Activated CD4-positive, alpha-beta T cell treated with anti-CD3 and anti-CD28 coated beads for 36 hours (primary cell): ENCODE results near the gene SIGLEC6. TPM values are rescaled to one million over a fixed set of nuclear protein-coding genes. Genes with fewer than 3 reads are reported as not detected.
A peak's percentile ranks its signal among the peaks of the same experiment; 100 is the strongest.

ENCODE experiments used
- ATAC-seq: fragments of 200-7000 bp; cut with Tn5 transposase; one replicate; pipeline ENCODE4 v1.10.0; 2021; ENCODE audit warnings: mild to moderate bottlenecking, moderate library complexity
- CTCF ChIA-PET: fragments of 350-600 bp; sonication (Branson Sonifier 250); formaldehyde crosslinking; loops from one replicate; lab custom pipeline; 2021; ENCODE audit warnings: antibody characterized with exemption; lab: Charles Lee
- POLR2A ChIA-PET: fragments of 350-600 bp; sonication (Branson Sonifier 250); formaldehyde crosslinking; loops from one replicate; lab custom pipeline; 2021; ENCODE audit warnings: antibody characterized with exemption, inconsistent platforms; lab: Charles Lee
- DNase-seq: peaks from one replicate; pipeline ENCODE4 v3.0.0-alpha.2; 2020
- H3K27ac Mint-ChIP-seq: one replicate; pipeline ENCODE4 v1.8.0; 2021; ENCODE audit warnings: mixed read lengths
- H3K27me3 Mint-ChIP-seq: one replicate; pipeline ENCODE4 v1.8.0; 2021; ENCODE audit warnings: mixed read lengths
- H3K36me3 Mint-ChIP-seq: one replicate; pipeline ENCODE4 v1.8.0; 2021; ENCODE audit warnings: low read depth, mixed read lengths
- H3K4me1 Mint-ChIP-seq: one replicate; pipeline ENCODE4 v1.8.0; 2021; ENCODE audit warnings: mixed read lengths
- H3K4me3 Mint-ChIP-seq: one replicate; pipeline ENCODE4 v1.8.0; 2021; ENCODE audit warnings: mild to moderate bottlenecking, moderate library complexity, mixed read lengths
- H3K9me3 Mint-ChIP-seq: one replicate; pipeline ENCODE4 v1.8.0; 2021; ENCODE audit warnings: low read depth, mixed read lengths
- intact Hi-C, 2 experiments: fragments of 100-400 bp; cut with DNase I in 1 of 2; cut with micrococcal nuclease in 1 of 2; formaldehyde crosslinking; loops; one replicate each; pipeline versions ENCODE4 v1.14.2 to v1.15.1; 2022 to 2024; cut with DNase I, micrococcal nuclease
- total RNA-seq, 2 experiments: library from RNA; stranded (reverse); gene quantifications; one replicate each; pipeline ENCODE4 v1.2.3, GENCODE V29; 2021

The SIGLEC6 gene
- total RNA-seq, 2 experiments from 2014 or later = not detected

GRCh38 chr19:51529301-51529700 lies 2.2 kb downstream of the SIGLEC6 start:
- DNase-seq = no peak
- Mint-ChIP-seq H3K4me3 (no peak overlapping the region), H3K36me3 (no peaks in the 10 kb centered on the region), H3K9me3 (no peaks in the 10 kb centered on the region), H3K27ac (no peak overlapping the region), H3K27me3 (peaks cover 37% of the 10 kb centered on the region), H3K4me1 (peaks cover 9% of the 10 kb centered on the region)
- CTCF ChIA-PET = no interaction called here
- intact Hi-C loops = no loop called here
- POLR2A ChIA-PET = no interaction called here
- no peak for ATAC-seq

DNA sequence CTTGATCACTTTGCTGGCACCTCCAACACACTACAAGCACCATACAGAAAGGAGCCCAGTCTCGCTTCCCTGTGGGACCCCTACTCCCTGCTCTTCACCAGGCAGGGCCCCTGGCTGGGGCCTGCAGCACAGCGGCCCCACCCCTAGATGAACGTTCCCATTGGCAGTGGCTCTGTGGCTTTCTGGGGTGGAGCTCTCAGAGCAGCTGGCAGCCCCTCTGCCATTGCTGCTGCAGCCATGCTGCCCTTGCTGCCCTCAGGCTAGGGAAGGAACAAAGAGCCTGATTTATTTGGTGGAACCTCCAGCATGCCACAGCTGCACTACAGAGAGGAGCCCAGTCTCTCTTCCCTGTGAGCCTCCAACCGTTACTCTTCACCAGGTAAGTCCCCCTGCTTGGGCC lies 5.8 kb downstream of the SIGLEC6 start:
- CTCF ChIA-PET = interaction anchor here (0.7 to 1.1 kb wide), 2 partner anchors 52 to 131 kb away, joined by 3 read pairs; no protein-coding TSS in a partner anchor
- ATAC-seq = no peak
- Mint-ChIP-seq H3K4me1 (peaks cover 4% of the 10 kb centered on the region), H3K9me3 (no peaks in the 10 kb centered on the region), H3K4me3 (no peak overlapping the region), H3K27ac (no peak overlapping the region), H3K36me3 (no peaks in the 10 kb centered on the region), H3K27me3 (peaks cover 22% of the 10 kb centered on the region)
- no peak for DNase-seq
- intact Hi-C loops = no loop called here
- POLR2A ChIA-PET = no interaction called here

DNA sequence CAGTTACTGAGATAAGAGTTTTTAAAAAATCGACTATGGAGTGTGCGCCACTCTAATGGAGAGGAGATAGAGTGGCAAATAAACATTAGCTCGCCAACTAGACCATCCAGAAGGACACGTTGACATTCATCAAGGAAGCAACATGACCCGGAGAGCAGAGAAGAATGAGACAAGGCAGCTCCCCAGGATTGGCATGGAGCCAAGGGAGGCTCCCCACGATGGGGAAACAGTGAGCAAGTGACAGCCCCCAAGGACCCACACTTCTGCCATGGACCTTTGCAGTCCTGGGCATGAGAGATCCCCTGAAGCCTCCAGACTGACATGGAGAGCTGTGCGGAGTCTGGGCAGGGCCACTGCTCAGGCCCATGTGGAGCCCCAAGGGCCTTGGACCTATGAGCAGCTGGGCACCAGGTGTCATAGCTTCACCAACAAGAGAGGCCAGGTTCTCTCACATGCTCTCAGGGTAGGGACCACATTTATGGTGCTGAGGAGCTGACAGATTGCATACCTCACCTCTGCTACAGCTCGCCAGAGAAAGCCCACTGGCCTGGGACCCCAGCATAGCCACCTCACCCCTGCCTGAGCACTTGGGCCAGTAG lies 6.7 kb downstream of the SIGLEC6 start:
- Mint-ChIP-seq H3K36me3 (no peaks in the 10 kb centered on the region), H3K4me3 (no peak overlapping the region), H3K9me3 (no peaks in the 10 kb centered on the region), H3K4me1 (peaks cover 4% of the 10 kb centered on the region), H3K27ac (no peak overlapping the region), H3K27me3 (peaks cover 24% of the 10 kb centered on the region)
- ChIA-PET POLR2A (no interaction called here), CTCF (interaction anchor here (0.7 to 1.2 kb wide), 4 partner anchors 9 to 132 kb away, joined by 3 to 6 read pairs (median 3); no protein-coding TSS in a partner anchor)
- intact Hi-C loops = no loop called here
- ATAC-seq (no peak), DNase-seq (no peak)

DNA sequence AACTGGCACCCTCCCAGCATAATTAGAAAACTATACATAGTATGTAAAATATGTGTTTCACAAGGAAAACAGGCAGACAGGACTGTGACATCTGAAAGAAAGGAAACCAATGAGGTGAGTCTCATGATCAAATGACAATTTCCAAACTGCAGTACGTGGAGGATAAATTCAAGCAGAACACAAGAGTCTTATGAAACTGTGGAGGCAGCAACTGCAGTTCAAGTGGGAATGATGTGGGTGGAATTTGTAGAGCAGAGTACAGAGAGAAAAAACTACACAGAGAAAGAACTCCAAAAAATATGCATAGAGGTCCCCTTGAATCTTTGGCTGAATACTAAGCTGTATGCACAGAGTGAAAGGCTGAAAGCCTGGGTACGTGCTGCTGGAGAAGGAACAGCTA lies 9.7 kb downstream of the SIGLEC6 start:
- ChIA-PET CTCF (interaction anchor here (1.2 to 1.8 kb wide), 2 partner anchors 8 to 140 kb away, joined by 3 to 11 read pairs; no protein-coding TSS in a partner anchor), POLR2A (no interaction called here)
- Mint-ChIP-seq H3K4me3 (no peak overlapping the region), H3K27ac (no peak overlapping the region), H3K27me3 (peaks cover 19% of the 10 kb centered on the region), H3K4me1 (peaks cover 7% of the 10 kb centered on the region), H3K36me3 (no peaks in the 10 kb centered on the region), H3K9me3 (peaks cover 3% of the 10 kb centered on the region)
- DNase-seq (no peak), ATAC-seq (no peak)
- intact Hi-C loops = no loop called here

GRCh38 chr19:51521357-51521756 lies 10.1 kb downstream of the SIGLEC6 start:
- H3K27me3 Mint-ChIP-seq = peaks cover 18% of the 10 kb centered on the region
- no peak overlapping the region for H3K27ac Mint-ChIP-seq
- DNase-seq (no peak), ATAC-seq (no peak)
- POLR2A ChIA-PET = no interaction called here
- CTCF ChIA-PET = no interaction called here
- H3K4me3 Mint-ChIP-seq = no peak overlapping the region
- peaks cover 3% of the 10 kb centered on the region for H3K9me3 Mint-ChIP-seq
- H3K36me3 Mint-ChIP-seq = no peaks in the 10 kb centered on the region
- intact Hi-C loops = no loop called here
- peaks cover 7% of the 10 kb centered on the region for H3K4me1 Mint-ChIP-seq

- CTCF ChIA-PET = no interaction called here
- peaks cover 3% of the 10 kb centered on the region for H3K9me3 Mint-ChIP-seq
- DNase-seq (no peak), ATAC-seq (no peak)
- intact Hi-C loops = no loop called here
- no peaks in the 10 kb centered on the region for H3K36me3 Mint-ChIP-seq
- peaks cover 7% of the 10 kb centered on the region for H3K4me1 Mint-ChIP-seq
- POLR2A ChIA-PET = no interaction called here
- H3K27ac Mint-ChIP-seq = no peak overlapping the region
- peaks cover 18% of the 10 kb centered on the region for H3K27me3 Mint-ChIP-seq
- H3K4me3 Mint-ChIP-seq = no peak overlapping the region
These were observed 10.7 kb downstream of the SIGLEC6 start for GRCh38 chr19:51520728-51521127.

- POLR2A ChIA-PET = no interaction called here
- no peaks in the 10 kb centered on the region for H3K36me3 Mint-ChIP-seq
- peaks cover 17% of the 10 kb centered on the region for H3K27me3 Mint-ChIP-seq
- H3K4me3 Mint-ChIP-seq = no peak overlapping the region
- intact Hi-C loops = loop anchor here (1.0 to 10.0 kb wide), 5 partner anchors 42 to 180 kb away; no protein-coding TSS in a partner anchor
- no peak overlapping the region for H3K27ac Mint-ChIP-seq
- ATAC-seq (peak; percentile 73), DNase-seq (peak; percentile 41)
- peaks cover 19% of the 10 kb centered on the region for H3K4me1 Mint-ChIP-seq
- H3K9me3 Mint-ChIP-seq = peaks cover 3% of the 10 kb centered on the region
- CTCF ChIA-PET = interaction anchor here (0.7 to 4.3 kb wide), 31 partner anchors 8 to 176 kb away, joined by 3 to 101 read pairs (median 4); partner anchors contain the start of genes SIGLEC10 and SIGLEC6
These were observed 16.5 kb downstream of the SIGLEC6 start for GRCh38 chr19:51514866-51515481.

DNA sequence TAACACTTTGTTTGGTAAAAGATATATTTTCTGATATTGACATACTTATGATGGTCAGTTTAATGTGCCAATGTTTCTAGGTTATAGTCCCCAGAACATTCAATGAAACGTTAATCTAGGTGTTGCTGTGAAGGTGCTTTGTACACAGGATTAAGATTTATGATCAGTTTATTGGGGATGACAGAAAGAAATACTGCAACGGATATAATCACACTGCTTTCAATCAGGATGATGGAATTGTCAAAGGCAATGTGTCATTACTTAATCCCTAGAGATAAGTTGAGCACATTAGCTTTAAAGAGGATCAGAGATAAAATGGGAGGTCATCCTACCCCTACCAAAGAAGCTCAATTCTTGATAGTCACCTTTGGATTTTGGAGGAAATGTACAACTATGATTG lies 17.5 kb downstream of the SIGLEC6 start:
- intact Hi-C loops = loop anchor here (2.0 to 10.0 kb wide), 3 partner anchors 143 to 179 kb away; no protein-coding TSS in a partner anchor
- Mint-ChIP-seq H3K27me3 (peaks cover 16% of the 10 kb centered on the region), H3K36me3 (no peaks in the 10 kb centered on the region), H3K9me3 (peaks cover 3% of the 10 kb centered on the region), H3K4me1 (peaks cover 19% of the 10 kb centered on the region), H3K27ac (no peak overlapping the region), H3K4me3 (no peak overlapping the region)
- ATAC-seq (no peak), DNase-seq (no peak)
- POLR2A ChIA-PET = no interaction called here
- CTCF ChIA-PET = interaction anchor here (0.7 to 4.3 kb wide), 18 partner anchors 9 to 254 kb away, joined by 3 to 101 read pairs (median 4); partner anchors contain the start of genes CEACAM18 and ZNF175

DNA sequence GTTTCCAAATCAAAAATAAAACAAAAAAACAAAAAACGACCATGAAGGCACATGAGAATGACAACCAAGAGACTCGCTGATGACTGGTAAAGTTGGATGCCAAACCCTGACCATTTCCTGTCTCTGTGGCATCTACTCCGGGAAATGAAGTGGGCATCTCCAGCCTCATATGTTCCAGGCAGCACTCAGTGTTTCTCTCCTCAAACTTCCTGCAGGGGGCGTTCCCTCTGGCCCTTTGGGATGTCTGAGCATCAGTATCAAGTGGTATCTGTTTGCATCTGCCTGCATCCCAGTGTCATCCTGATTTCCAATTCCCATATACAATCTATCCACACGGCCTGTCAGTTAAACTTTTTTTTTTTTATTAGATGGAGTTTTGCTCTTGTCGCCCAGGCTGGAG lies 20.1 kb downstream of the SIGLEC6 start:
- ATAC-seq (no peak), DNase-seq (peak; percentile 54)
- Mint-ChIP-seq H3K27me3 (peaks cover 11% of the 10 kb centered on the region), H3K4me1 (peaks cover 16% of the 10 kb centered on the region), H3K27ac (no peak overlapping the region), H3K9me3 (no peaks in the 10 kb centered on the region), H3K36me3 (no peaks in the 10 kb centered on the region), H3K4me3 (no peak overlapping the region)
- ChIA-PET POLR2A (no interaction called here), CTCF (interaction anchor here (1.0 to 2.3 kb wide), 3 partner anchors 11 to 38 kb away, joined by 3 to 9 read pairs (median 4); no protein-coding TSS in a partner anchor)
- intact Hi-C loops = loop anchor here (5.0 to 10.0 kb wide), 2 partner anchors 146 to 177 kb away; no protein-coding TSS in a partner anchor

GRCh38 chr19:51509823-51510660 lies 21.4 kb downstream of the SIGLEC6 start:
- H3K27me3 Mint-ChIP-seq = peaks cover 11% of the 10 kb centered on the region
- no peaks in the 10 kb centered on the region for H3K36me3 Mint-ChIP-seq
- no peak overlapping the region for H3K27ac Mint-ChIP-seq
- peaks cover 14% of the 10 kb centered on the region for H3K4me1 Mint-ChIP-seq
- DNase-seq = no peak
- no peaks in the 10 kb centered on the region for H3K9me3 Mint-ChIP-seq
- CTCF ChIA-PET = interaction anchor here (0.6 to 2.3 kb wide), 4 partner anchors 21 to 1838 kb away, joined by 3 to 9 read pairs (median 4); no protein-coding TSS in a partner anchor
- intact Hi-C loops = loop anchor here (5.0 to 10.0 kb wide), 2 partner anchors 147 to 175 kb away; no protein-coding TSS in a partner anchor
- ATAC-seq = no peak
- H3K4me3 Mint-ChIP-seq = no peak overlapping the region
- POLR2A ChIA-PET = interaction anchor here (0.6 to 0.7 kb wide), 2 partner anchors 162 to 693 kb away, joined by 3 to 4 read pairs; no protein-coding TSS in a partner anchor
